Posterior cingulate gyrus (tissue), 11 donors: ENCODE data around the gene ACAD9.
A peak's percentile ranks its signal among the peaks of the same experiment; 100 is the strongest.
"Not testable (repeated sequence)": the region's sequence is repeated elsewhere in the genome, so short reads cannot be mapped to it uniquely, and the experiment has no call there.

Source experiments
- DNase-seq, 10 donors: peaks; one replicate each; pipeline versions ENCODE4 v3.0.0 to v3.0.0-alpha.2; 2020 to 2021; ENCODE audit warnings: mixed read lengths in 3 of 10
- intact Hi-C: fragments of 100-400 bp; cut with DNase I; formaldehyde crosslinking; loops from one replicate; pipeline ENCODE4 v1.15.1; 2023

Gene ACAD9

GRCh38 chr3:128880455-128880854, 1.0 kb downstream of the ACAD9 start:
- intact Hi-C loops, result not testable (repeated sequence)
- DNase-seq, result peak in 1 of 10 donors; percentile 17

- no peak for DNase-seq
- intact Hi-C loops, result no loop called here
Observed at GRCh38 chr3:128881576-128881975, 2.2 kb downstream of the ACAD9 start.

- intact Hi-C loops, result no loop called here
- no peak for DNase-seq
Observed at GRCh38 chr3:128882719-128883118, 3.3 kb downstream of the ACAD9 start.

GRCh38 chr3:128884992-128885391, 5.6 kb downstream of the ACAD9 start:
- intact Hi-C loops, result no loop called here
- DNase-seq, result no peak

- peak in 1 of 10 donors; percentile 4 for DNase-seq
Observed at GRCh38 chr3:128889139-128889894, 9.9 kb downstream of the ACAD9 start.

GRCh38 chr3:128895843-128896697, 16.6 kb downstream of the ACAD9 start:
- no peak for DNase-seq
- intact Hi-C loops, result no loop called here

More at GRCh38 chr3:128889139-128889894, 9.9 kb downstream of the ACAD9 start:
- intact Hi-C loops, result no loop called here

GRCh38 chr3:128902426-128902825, 23.0 kb downstream of the ACAD9 start:
- intact Hi-C loops, result no loop called here
- DNase-seq, result no peak

- DNase-seq, result no peak
- intact Hi-C loops, result no loop called here
Observed at GRCh38 chr3:128903501-128903900, 24.1 kb downstream of the ACAD9 start.

- intact Hi-C loops, result no loop called here
- DNase-seq, result peak in 1 of 10 donors; percentile 43
Observed at GRCh38 chr3:128906031-128906803, 26.8 kb downstream of the ACAD9 start.

GRCh38 chr3:128906804-128907525, 27.5 kb downstream of the ACAD9 start:
- peak in 1 of 10 donors; percentile 54 for DNase-seq
- intact Hi-C loops, result no loop called here

GRCh38 chr3:128907706-128908445, 28.5 kb downstream of the ACAD9 start:
- intact Hi-C loops, result no loop called here
- peak in 1 of 10 donors; percentile 67 for DNase-seq

GRCh38 chr3:128908951-128909350, 29.5 kb downstream of the ACAD9 start:
- no peak for DNase-seq
- intact Hi-C loops, result no loop called here

GRCh38 chr3:128910006-128910405, 30.6 kb downstream of the ACAD9 start:
- peak in 1 of 10 donors; percentile 77 for DNase-seq
- intact Hi-C loops, result no loop called here

GRCh38 chr3:128911911-128912310, 32.5 kb downstream of the ACAD9 start:
- intact Hi-C loops, result no loop called here
- peak in 1 of 10 donors; percentile 55 for DNase-seq

- intact Hi-C loops, result no loop called here
- DNase-seq, result peak in 1 of 10 donors; percentile 58
Observed at GRCh38 chr3:128914966-128915645, 35.7 kb downstream of the ACAD9 start.

GRCh38 chr3:128917291-128917690, 37.9 kb downstream of the ACAD9 start:
- intact Hi-C loops, result no loop called here
- peak in 1 of 10 donors; percentile 26 for DNase-seq

- no peak for DNase-seq
- intact Hi-C loops, result no loop called here
Observed at GRCh38 chr3:128919988-128920387, 40.6 kb downstream of the ACAD9 start.

GRCh38 chr3:128922804-128923459, 43.5 kb downstream of the ACAD9 start:
- intact Hi-C loops, result no loop called here
- DNase-seq, result peak in 1 of 10 donors; percentile 33
